ENCODE results near the gene SEMA3A. TPM values are rescaled to one million over a fixed set of nuclear protein-coding genes. Genes with fewer than 3 reads are reported as not detected.

SEMA3A gene
- total and polyA plus RNA-seq, 2 of the 13 experiments (the other 11 are each of a cell fraction or from before 2014, with no cell fraction given): 0.29 to 1.2 TPM

DNA sequence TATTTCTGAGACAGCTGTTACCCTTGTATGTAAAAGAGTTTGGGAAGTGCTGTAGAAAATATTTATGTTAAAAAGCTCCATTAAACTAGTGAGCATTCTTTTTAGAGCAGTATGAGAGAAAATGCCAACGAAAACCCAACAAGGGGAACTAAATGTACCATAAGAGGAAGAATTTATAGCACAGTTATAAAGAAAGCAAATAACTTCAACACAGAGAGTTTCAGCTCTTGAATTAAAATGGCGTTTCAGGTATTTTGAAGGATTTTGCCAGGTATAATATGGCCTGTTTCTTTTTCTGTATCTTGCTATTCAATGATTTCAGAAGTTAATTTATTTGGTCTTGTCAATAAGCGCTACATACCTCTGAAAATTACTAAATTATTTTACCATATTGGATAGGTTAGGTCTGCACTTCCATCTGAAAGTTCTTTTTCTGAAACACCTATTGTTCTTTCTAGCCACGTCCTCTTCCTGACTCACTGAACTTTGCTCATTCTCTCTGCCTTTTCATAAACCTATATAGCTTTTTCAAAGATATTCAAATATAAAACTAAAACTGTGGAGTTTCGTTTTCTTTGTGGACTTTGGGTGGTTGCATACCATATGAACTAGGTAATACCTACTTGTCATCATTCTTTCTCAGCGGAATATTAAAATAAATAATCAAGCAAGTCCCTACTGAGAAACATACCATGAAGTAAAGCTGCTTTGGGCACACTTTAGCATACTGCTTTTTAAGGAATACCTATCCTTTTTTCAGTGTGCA is 136.1 kb downstream of the SEMA3A start (continued):
- TF ChIP-seq, protein P1, sequence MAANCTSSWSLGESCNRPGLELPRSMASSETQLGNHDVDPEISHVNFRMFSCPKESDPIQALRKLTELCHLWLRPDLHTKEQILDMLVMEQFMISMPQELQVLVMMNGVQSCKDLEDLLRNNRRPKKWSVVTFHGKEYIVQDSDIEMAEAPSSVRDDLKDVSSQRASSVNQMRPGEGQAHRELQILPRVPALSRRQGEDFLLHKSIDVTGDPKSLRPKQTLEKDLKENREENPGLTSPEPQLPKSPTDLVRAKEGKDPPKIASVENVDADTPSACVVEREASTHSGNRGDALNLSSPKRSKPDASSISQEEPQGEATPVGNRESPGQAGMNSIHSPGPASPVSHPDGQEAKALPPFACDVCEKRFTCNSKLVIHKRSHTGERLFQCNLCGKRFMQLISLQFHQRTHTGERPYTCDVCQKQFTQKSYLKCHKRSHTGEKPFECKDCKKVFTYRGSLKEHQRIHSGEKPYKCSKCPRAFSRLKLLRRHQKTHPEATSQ (CRISPR knock-in tag; IDR thresholded peaks at IDR 0.05; ENCODE audit: borderline replicate concordance): no peak
- TF ChIP-seq RFX3 (CRISPR knock-in tag; IDR thresholded peaks at IDR 0.05): no peak
- TF ChIP-seq, protein P2, sequence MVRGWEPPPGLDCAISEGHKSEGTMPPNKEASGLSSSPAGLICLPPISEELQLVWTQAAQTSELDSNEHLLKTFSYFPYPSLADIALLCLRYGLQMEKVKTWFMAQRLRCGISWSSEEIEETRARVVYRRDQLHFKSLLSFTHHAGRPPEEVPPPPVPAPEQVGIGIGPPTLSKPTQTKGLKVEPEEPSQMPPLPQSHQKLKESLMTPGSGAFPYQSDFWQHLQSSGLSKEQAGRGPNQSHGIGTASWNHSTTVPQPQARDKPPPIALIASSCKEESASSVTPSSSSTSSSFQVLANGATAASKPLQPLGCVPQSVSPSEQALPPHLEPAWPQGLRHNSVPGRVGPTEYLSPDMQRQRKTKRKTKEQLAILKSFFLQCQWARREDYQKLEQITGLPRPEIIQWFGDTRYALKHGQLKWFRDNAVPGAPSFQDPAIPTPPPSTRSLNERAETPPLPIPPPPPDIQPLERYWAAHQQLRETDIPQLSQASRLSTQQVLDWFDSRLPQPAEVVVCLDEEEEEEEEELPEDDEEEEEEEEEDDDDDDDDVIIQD (CRISPR knock-in tag; IDR thresholded peaks at IDR 0.05; ENCODE audit: low read depth): peak; percentile 11; the same call in 1 of the 2 replicates
- TF ChIP-seq, protein P3, sequence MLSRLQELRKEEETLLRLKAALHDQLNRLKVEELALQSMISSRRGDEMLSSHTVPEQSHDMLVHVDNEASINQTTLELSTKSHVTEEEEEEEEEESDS (CRISPR knock-in tag; IDR thresholded peaks at IDR 0.05; ENCODE audit: borderline replicate concordance): no peak
- TF ChIP-seq GTF2F1 (IDR thresholded peaks at IDR 0.05; ENCODE audit: low read length): no peak
- TF ChIP-seq, protein P4, sequence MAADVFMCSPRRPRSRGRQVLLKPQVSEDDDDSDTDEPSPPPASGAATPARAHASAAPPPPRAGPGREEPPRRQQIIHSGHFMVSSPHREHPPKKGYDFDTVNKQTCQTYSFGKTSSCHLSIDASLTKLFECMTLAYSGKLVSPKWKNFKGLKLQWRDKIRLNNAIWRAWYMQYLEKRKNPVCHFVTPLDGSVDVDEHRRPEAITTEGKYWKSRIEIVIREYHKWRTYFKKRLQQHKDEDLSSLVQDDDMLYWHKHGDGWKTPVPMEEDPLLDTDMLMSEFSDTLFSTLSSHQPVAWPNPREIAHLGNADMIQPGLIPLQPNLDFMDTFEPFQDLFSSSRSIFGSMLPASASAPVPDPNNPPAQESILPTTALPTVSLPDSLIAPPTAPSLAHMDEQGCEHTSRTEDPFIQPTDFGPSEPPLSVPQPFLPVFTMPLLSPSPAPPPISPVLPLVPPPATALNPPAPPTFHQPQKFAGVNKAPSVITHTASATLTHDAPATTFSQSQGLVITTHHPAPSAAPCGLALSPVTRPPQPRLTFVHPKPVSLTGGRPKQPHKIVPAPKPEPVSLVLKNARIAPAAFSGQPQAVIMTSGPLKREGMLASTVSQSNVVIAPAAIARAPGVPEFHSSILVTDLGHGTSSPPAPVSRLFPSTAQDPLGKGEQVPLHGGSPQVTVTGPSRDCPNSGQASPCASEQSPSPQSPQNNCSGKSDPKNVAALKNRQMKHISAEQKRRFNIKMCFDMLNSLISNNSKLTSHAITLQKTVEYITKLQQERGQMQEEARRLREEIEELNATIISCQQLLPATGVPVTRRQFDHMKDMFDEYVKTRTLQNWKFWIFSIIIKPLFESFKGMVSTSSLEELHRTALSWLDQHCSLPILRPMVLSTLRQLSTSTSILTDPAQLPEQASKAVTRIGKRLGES (CRISPR knock-in tag; IDR thresholded peaks at IDR 0.05; ENCODE audit: borderline replicate concordance): no peak
- TF ChIP-seq ZNF614 (CRISPR knock-in tag; IDR thresholded peaks at IDR 0.05; ENCODE audit: borderline replicate concordance): no peak
- no peak for TF ChIP-seq CBX1 (IDR thresholded peaks at IDR 0.05; ENCODE audit: low read depth)
- TF ChIP-seq BRD4 (CRISPR knock-in tag; IDR thresholded peaks at IDR 0.05): no peak
- no peak for TF ChIP-seq POLR2A (IDR thresholded peaks at IDR 0.05; ENCODE audit: insufficient read depth in 1 of 2, low read depth in 2 of 2, low read length in 2 of 2)
- TF ChIP-seq JUN (CRISPR knock-in tag; IDR thresholded peaks at IDR 0.05): no peak
- no peak for TF ChIP-seq CBX2 (IDR thresholded peaks at IDR 0.05; ENCODE audit: low read depth, low read length)
- no peak for TF ChIP-seq CBX2 (CRISPR knock-in tag; IDR thresholded peaks at IDR 0.05; ENCODE audit: low read depth)
- no peak for TF ChIP-seq MAFF (IDR thresholded peaks at IDR 0.05; ENCODE audit: low read depth, low read length)
- no peak for TF ChIP-seq ZSCAN12 (CRISPR knock-in tag; IDR thresholded peaks at IDR 0.05)
- TF ChIP-seq PHF8 (CRISPR knock-in tag; IDR thresholded peaks at IDR 0.05): no peak
- TF ChIP-seq ASH2L (IDR thresholded peaks at IDR 0.05; ENCODE audit: insufficient read length, low read depth, low read length): peak; percentile 49
- TF ChIP-seq ETV5 (CRISPR knock-in tag; IDR thresholded peaks at IDR 0.05; ENCODE audit: borderline replicate concordance): no peak
- TF ChIP-seq, protein P5, sequence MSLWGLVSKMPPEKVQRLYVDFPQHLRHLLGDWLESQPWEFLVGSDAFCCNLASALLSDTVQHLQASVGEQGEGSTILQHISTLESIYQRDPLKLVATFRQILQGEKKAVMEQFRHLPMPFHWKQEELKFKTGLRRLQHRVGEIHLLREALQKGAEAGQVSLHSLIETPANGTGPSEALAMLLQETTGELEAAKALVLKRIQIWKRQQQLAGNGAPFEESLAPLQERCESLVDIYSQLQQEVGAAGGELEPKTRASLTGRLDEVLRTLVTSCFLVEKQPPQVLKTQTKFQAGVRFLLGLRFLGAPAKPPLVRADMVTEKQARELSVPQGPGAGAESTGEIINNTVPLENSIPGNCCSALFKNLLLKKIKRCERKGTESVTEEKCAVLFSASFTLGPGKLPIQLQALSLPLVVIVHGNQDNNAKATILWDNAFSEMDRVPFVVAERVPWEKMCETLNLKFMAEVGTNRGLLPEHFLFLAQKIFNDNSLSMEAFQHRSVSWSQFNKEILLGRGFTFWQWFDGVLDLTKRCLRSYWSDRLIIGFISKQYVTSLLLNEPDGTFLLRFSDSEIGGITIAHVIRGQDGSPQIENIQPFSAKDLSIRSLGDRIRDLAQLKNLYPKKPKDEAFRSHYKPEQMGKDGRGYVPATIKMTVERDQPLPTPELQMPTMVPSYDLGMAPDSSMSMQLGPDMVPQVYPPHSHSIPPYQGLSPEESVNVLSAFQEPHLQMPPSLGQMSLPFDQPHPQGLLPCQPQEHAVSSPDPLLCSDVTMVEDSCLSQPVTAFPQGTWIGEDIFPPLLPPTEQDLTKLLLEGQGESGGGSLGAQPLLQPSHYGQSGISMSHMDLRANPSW (CRISPR knock-in tag; IDR thresholded peaks at IDR 0.05; ENCODE audit: borderline replicate concordance): no peak
- no peak for TF ChIP-seq GZF1 (CRISPR knock-in tag; IDR thresholded peaks at IDR 0.05)
- TF ChIP-seq, protein P6, sequence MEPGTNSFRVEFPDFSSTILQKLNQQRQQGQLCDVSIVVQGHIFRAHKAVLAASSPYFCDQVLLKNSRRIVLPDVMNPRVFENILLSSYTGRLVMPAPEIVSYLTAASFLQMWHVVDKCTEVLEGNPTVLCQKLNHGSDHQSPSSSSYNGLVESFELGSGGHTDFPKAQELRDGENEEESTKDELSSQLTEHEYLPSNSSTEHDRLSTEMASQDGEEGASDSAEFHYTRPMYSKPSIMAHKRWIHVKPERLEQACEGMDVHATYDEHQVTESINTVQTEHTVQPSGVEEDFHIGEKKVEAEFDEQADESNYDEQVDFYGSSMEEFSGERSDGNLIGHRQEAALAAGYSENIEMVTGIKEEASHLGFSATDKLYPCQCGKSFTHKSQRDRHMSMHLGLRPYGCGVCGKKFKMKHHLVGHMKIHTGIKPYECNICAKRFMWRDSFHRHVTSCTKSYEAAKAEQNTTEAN (CRISPR knock-in tag; conservative IDR thresholded peaks at IDR 0.05): no peak
